H1 (cell line): ENCODE data around the gene NPPA. TPM values are rescaled to one million over a fixed set of nuclear protein-coding genes. Genes with fewer than 3 reads are reported as not detected.

Source experiments
- CTCF ChIA-PET: fragments of 300-600 bp; sonication (Branson Sonifier 250); formaldehyde crosslinking; loops from one replicate; lab custom pipeline; 2021; ENCODE audit not compliant: partially characterized antibody; lab: Charles Lee
- POLR2A ChIA-PET: fragments of 300-600 bp; sonication (Branson Sonifier 250); formaldehyde crosslinking; loops from one replicate; lab custom pipeline; 2021; ENCODE audit warnings: inconsistent platforms; ENCODE audit not compliant: partially characterized antibody; lab: Charles Lee
- DNase-seq, 2 experiments: peaks; one replicate each; pipeline versions ENCODE4 v3.0.0 to v3.0.0-alpha.2; 2010 to 2022; ENCODE audit warnings: low spot score in 2 of 2, low read depth in 1 of 2, mixed read lengths in 1 of 2
- FAIRE-seq: peaks from 2 replicates; lab custom pipeline; 2011; peaks lifted over from hg19 to GRCh38; lab: Jason Lieb, UNC
- H2AFZ ChIP-seq: 2 replicates; pipeline ENCODE4 v1.8.1; 2012; ENCODE audit warnings: low read length, inconsistent platforms
- H2AK5ac ChIP-seq: 2 replicates; pipeline ENCODE4 v1.6.1; 2013; ENCODE audit warnings: low read depth, low read length
- H2BK120ac ChIP-seq: replicated peaks from 2 replicates; pipeline ENCODE3; 2013; ENCODE audit warnings: low read depth, low read length, inconsistent platforms
- H2BK12ac ChIP-seq: 2 replicates; pipeline ENCODE4 v1.6.1; 2013; ENCODE audit warnings: low read depth, low read length
- H2BK15ac ChIP-seq: 2 replicates; pipeline ENCODE4 v1.6.1; 2013; ENCODE audit warnings: low read length
- H2BK20ac ChIP-seq: 2 replicates; pipeline ENCODE4 v1.6.1; 2013; ENCODE audit warnings: low read length
- H2BK5ac ChIP-seq: 2 replicates; pipeline ENCODE4 v1.6.1; 2013; ENCODE audit warnings: low read depth, low read length
- H3K14ac ChIP-seq: 2 replicates; pipeline ENCODE4 v1.6.1; 2013; ENCODE audit warnings: inconsistent platforms; ENCODE audit not compliant: insufficient read length
- H3K18ac ChIP-seq: 2 replicates; pipeline ENCODE4 v1.6.1; 2013; ENCODE audit warnings: low read length; ENCODE audit errors: extremely low read depth
- H3K23ac ChIP-seq: 2 replicates; pipeline ENCODE4 v1.6.1; 2013; ENCODE audit warnings: inconsistent platforms; ENCODE audit not compliant: insufficient read length
- H3K23me2 ChIP-seq: 2 replicates; pipeline ENCODE4 v1.6.1; 2013; ENCODE audit warnings: low read depth, low read length
- H3K27ac ChIP-seq: 2 replicates; pipeline ENCODE4 v1.6.1; 2011; ENCODE audit warnings: low read depth, low read length, inconsistent platforms
- H3K27me3 ChIP-seq, 4 experiments: replicated peaks in 1 of 4; 1 replicate in 1 of 4; 2 replicates in 3 of 4; pipeline versions ENCODE4 v1.6.1 to v1.8.1; 2011 to 2013; ENCODE audit warnings: low read length in 3 of 4, mild to moderate bottlenecking in 3 of 4, inconsistent platforms in 2 of 4, mixed read lengths in 2 of 4, moderate library complexity in 1 of 4; ENCODE audit not compliant: control insufficient read depth in 3 of 4, insufficient read depth in 3 of 4; ENCODE audit errors: extremely low read depth in 1 of 4
- H3K36me3 ChIP-seq, 4 experiments: 2 replicates each; pipeline versions ENCODE4 v1.6.1 to v1.8.1; 2011 to 2013; ENCODE audit warnings: mild to moderate bottlenecking in 4 of 4, low read length in 3 of 4, moderate library complexity in 2 of 4, control low read depth in 1 of 4, inconsistent platforms in 1 of 4; ENCODE audit not compliant: insufficient read depth in 4 of 4, control insufficient read depth in 2 of 4
- H3K4ac ChIP-seq: replicated peaks from 2 replicates; pipeline ENCODE3; 2013; ENCODE audit warnings: low read length, low read depth, mixed read lengths, inconsistent platforms; ENCODE audit not compliant: insufficient read length
- H3K4me1 ChIP-seq, 4 experiments: replicated peaks in 1 of 4; 1 replicate in 1 of 4; 2 replicates in 3 of 4; pipeline versions ENCODE4 v1.6.1 to v1.8.1; 2011 to 2013; ENCODE audit warnings: low read length in 3 of 4, inconsistent platforms in 2 of 4, mixed read lengths in 1 of 4; ENCODE audit not compliant: insufficient read depth in 4 of 4, control insufficient read depth in 3 of 4
- H3K4me2 ChIP-seq, 2 experiments: 2 replicates each; pipeline versions ENCODE4 v1.6.1 to v1.8.1; 2011 to 2013; ENCODE audit warnings: low read depth in 2 of 2, low read length in 2 of 2, control low read depth in 1 of 2, inconsistent platforms in 1 of 2, mild to moderate bottlenecking in 1 of 2; ENCODE audit not compliant: insufficient read depth in 1 of 2
- H3K4me3 ChIP-seq, 4 experiments: fragments of 200-600, 300-600 bp in 1 of 4; sonication (generic), shearing (Covaris generic), sonication (Bioruptor Twin) in 1 of 4; 2 replicates each; pipeline versions ENCODE4 v1.5.1 to v1.8.1; 2011 to 2016; ENCODE audit warnings: low read length in 4 of 4, low read depth in 3 of 4, control low read depth in 2 of 4, inconsistent platforms in 2 of 4, mild to moderate bottlenecking in 2 of 4, mixed read lengths in 1 of 4, moderate library complexity in 1 of 4; ENCODE audit not compliant: insufficient read depth in 2 of 4; ENCODE audit errors: extremely low read depth in 1 of 4
- H3K56ac ChIP-seq: replicated peaks from 2 replicates; pipeline ENCODE3; 2013; ENCODE audit warnings: low read depth, mild to moderate bottlenecking, mixed read lengths, low read length, inconsistent platforms; ENCODE audit not compliant: insufficient read length
- H3K79me1 ChIP-seq: 2 replicates; pipeline ENCODE4 v1.6.1; 2013; ENCODE audit warnings: low read depth, low read length, control low read depth
- H3K79me2 ChIP-seq, 2 experiments: 2 replicates each; pipeline versions ENCODE4 v1.6.1 to v1.8.1; 2012 to 2013; ENCODE audit warnings: low read length in 2 of 2, mild to moderate bottlenecking in 2 of 2, inconsistent platforms in 1 of 2; ENCODE audit not compliant: insufficient read depth in 2 of 2, control insufficient read depth in 1 of 2
- H3K9ac ChIP-seq, 4 experiments: replicated peaks in 1 of 4; 1 replicate in 1 of 4; 2 replicates in 3 of 4; pipeline versions ENCODE4 v1.6.1 to v1.8.1; 2011 to 2013; ENCODE audit warnings: low read depth in 3 of 4, low read length in 3 of 4, control low read depth in 2 of 4, mild to moderate bottlenecking in 2 of 4, moderate library complexity in 2 of 4, inconsistent platforms in 1 of 4; ENCODE audit errors: extremely low read depth in 1 of 4
- H3K9me3 ChIP-seq, 2 experiments: 2 replicates each; pipeline versions ENCODE4 v1.6.1 to v1.8.1; 2012 to 2013; ENCODE audit warnings: mild to moderate bottlenecking in 2 of 2, moderate library complexity in 2 of 2, control low read depth in 1 of 2, inconsistent platforms in 1 of 2, low read depth in 1 of 2, low read length in 1 of 2, mixed read lengths in 1 of 2; ENCODE audit not compliant: insufficient read depth in 2 of 2
- H4K20me1 ChIP-seq, 2 experiments: replicated peaks in 1 of 2; 2 replicates each; pipeline versions ENCODE3 to v1.8.1; 2011 to 2013; ENCODE audit warnings: inconsistent platforms in 2 of 2, low read length in 2 of 2, mild to moderate bottlenecking in 1 of 2; ENCODE audit not compliant: insufficient read depth in 2 of 2, control insufficient read depth in 1 of 2
- H4K5ac ChIP-seq: 2 replicates; pipeline ENCODE4 v1.6.1; 2013; ENCODE audit warnings: low read length, low read depth, mixed read lengths, inconsistent platforms; ENCODE audit not compliant: insufficient read length
- H4K8ac ChIP-seq: 2 replicates; pipeline ENCODE4 v1.8.0; 2013; ENCODE audit warnings: mild to moderate bottlenecking, moderate library complexity, low read length, inconsistent platforms; ENCODE audit not compliant: insufficient read depth; ENCODE audit errors: extremely low read depth
- H4K91ac ChIP-seq: replicated peaks from 2 replicates; pipeline ENCODE3; 2013; ENCODE audit warnings: low read length, mixed read lengths, inconsistent platforms; ENCODE audit not compliant: insufficient read length
- ATF3 ChIP-seq: IDR thresholded peaks from 2 replicates; pipeline ENCODE4 v1.6.1; 2011; ENCODE audit warnings: low read depth, mild to moderate bottlenecking, low read length; ENCODE audit not compliant: insufficient read depth
- WGBS, 2 experiments: shearing (Covaris generic) in 1 of 2; methylation state at CpG; one replicate each; pipeline versions ENCODE4 v1.1.6 to v1.1.7; 2013 to 2015; ENCODE audit warnings: low lambda C conversion rate in 2 of 2, mixed read lengths in 2 of 2, inconsistent platforms in 1 of 2, low coverage in 1 of 2, missing lambda C conversion rate in 1 of 2; ENCODE audit not compliant: insufficient replicate concordance in 2 of 2, insufficient coverage in 1 of 2, insufficient read length in 1 of 2; ENCODE audit errors: extremely low coverage in 1 of 2, missing lambda C conversion rate in 1 of 2; 5-methylcytosine and 5-hydroxymethylcytosine counted together
- polyA plus RNA-seq, 7 experiments: library from polyadenylated mRNA; depleted of rRNA in 3 of 7; stranded (reverse) in 5 of 7; unstranded in 2 of 7; fragments of >200 nt in 5 of 7; fragments of 200-250 nt in 2 of 7; gene quantifications; 1 replicate in 5 of 7; 2 replicates in 1 of 7; 4 replicates in 1 of 7; pipeline versions ENCODE4 v1.2.1 to v1.2.3, GENCODE V29; 2011 to 2013; ENCODE audit warnings: missing spikeins in 2 of 7, mixed read lengths in 2 of 7
- total RNA-seq: library from RNA; stranded (reverse); fragmentation: NEBNext Ultra II Directional; extraction: Animal tissue kit (Norgen Biotek cat#: 25700); gene quantifications from 2 replicates; pipeline ENCODE4 v1.2.1, GENCODE V29; 2021

NPPA gene
- total and polyA plus RNA-seq, 2 of the 8 experiments (the other 6 are each of a cell fraction or from before 2014, with no cell fraction given), result not detected

- DNase-seq (no peak), FAIRE-seq (no peak)
- Histone ChIP-seq H3K14ac (no peak overlapping the region), H4K20me1 (peaks cover 8 to 16% of the 10 kb centered on the region in 2 experiments), H3K23me2 (no peaks in the 10 kb centered on the region), H3K79me2 (no peaks in the 10 kb centered on the region), H3K9ac (no peak overlapping the region), H2AFZ (no peak overlapping the region), H3K4ac (no peak overlapping the region), H3K27ac (no peak overlapping the region), H2BK5ac (no peak overlapping the region), H3K36me3 (peaks cover 47 to 75% (median 71%) of the 10 kb centered on the region in 4 experiments), H2BK15ac (no peak overlapping the region), H4K5ac (no peak overlapping the region), H3K4me1 (no peaks in the 10 kb centered on the region), H2BK12ac (no peak overlapping the region), H2AK5ac (no peak overlapping the region), H3K79me1 (no peaks in the 10 kb centered on the region), H3K4me3 (no peak overlapping the region), H3K56ac (no peak overlapping the region), H4K91ac (no peak overlapping the region), H3K27me3 (no peaks in the 10 kb centered on the region), H3K9me3 (no peaks in the 10 kb centered on the region), H3K4me2 (no peak overlapping the region), H3K23ac (no peak overlapping the region), H2BK20ac (no peak overlapping the region), H2BK120ac (no peak overlapping the region), H4K8ac (no peak overlapping the region; the same call in 1 of the 2 replicates), H3K18ac (no peak overlapping the region)
- WGBS, 2 experiments, result 83% methylated on average over 9 of the region's 9 CpGs; no CpG with 5 or more reads in 1 of the 2 experiments
- ChIA-PET CTCF (interaction anchor here (0.6 to 1.8 kb wide), 9 partner anchors 10 to 135 kb away, joined by 3 to 10 read pairs (median 3); no protein-coding TSS in a partner anchor), POLR2A (interaction anchor here (0.8 to 1.8 kb wide), 3 partner anchors 76 to 149 kb away, joined by 3 to 9 read pairs (median 6); no protein-coding TSS in a partner anchor)
- TF ChIP-seq ATF3, result no peak
Measured at GRCh38 chr1:11831945-11832725, 15.4 kb downstream of the NPPA start.
